Duodenal mucosa (tissue), 2 donors: Measurements from ENCODE around the gene REXO1.
"Not testable (repeated sequence)": the region's sequence is repeated elsewhere in the genome, so short reads cannot be mapped to it uniquely, and the experiment has no call there.

Source experiments
- H3K27ac ChIP-seq: one replicate; pipeline ENCODE4 v1.7.0; 2013; ENCODE audit warnings: low read depth, low read length
- H3K27me3 ChIP-seq, 2 donors: one replicate each; pipeline ENCODE4 v1.7.0; 2013; ENCODE audit warnings: low read length in 2 of 2, control low read depth in 1 of 2; ENCODE audit not compliant: insufficient read depth in 2 of 2, control insufficient read depth in 1 of 2
- H3K36me3 ChIP-seq, 2 donors: one replicate each; pipeline ENCODE4 v1.7.0; 2013; ENCODE audit warnings: low read length in 2 of 2, control low read depth in 1 of 2; ENCODE audit not compliant: insufficient read depth in 2 of 2, control insufficient read depth in 1 of 2
- H3K4me1 ChIP-seq, 2 donors: one replicate each; pipeline ENCODE4 v1.7.0; 2013; ENCODE audit warnings: low read length in 2 of 2, control low read depth in 1 of 2; ENCODE audit not compliant: insufficient read depth in 2 of 2, control insufficient read depth in 1 of 2
- H3K4me3 ChIP-seq, 2 donors: one replicate each; pipeline ENCODE4 v1.7.0; 2013; ENCODE audit warnings: low read length in 2 of 2, low read depth in 1 of 2
- H3K9ac ChIP-seq, 2 donors: one replicate each; pipeline ENCODE4 v1.7.0; 2013; ENCODE audit warnings: low read length in 2 of 2, low read depth in 1 of 2
- H3K9me3 ChIP-seq, 2 donors: one replicate each; pipeline ENCODE4 v1.7.0; 2013; ENCODE audit warnings: low read length in 2 of 2, control low read depth in 1 of 2; ENCODE audit not compliant: control insufficient read depth in 1 of 2

REXO1 gene

DNA sequence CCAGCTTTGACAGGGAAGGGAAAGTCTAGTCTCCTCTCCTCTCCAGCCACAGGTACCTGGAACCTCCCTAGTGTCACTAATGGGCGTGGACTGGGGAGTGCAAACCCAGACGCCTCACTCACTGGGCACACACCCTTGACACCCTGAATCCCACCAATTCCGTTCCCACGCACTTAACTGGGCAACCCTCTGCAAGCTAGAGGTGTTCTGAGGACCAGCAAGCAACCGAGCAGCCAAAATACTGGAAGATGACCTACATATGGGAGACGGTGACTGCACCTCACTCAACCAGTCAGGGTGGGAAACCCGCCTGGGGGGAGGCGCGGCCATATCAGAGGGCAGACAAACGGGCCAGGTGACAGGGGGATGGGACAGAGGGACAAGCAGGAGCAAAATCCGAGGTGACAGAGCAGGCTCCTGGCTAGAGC lies 36.0 kb upstream of the REXO1 start:
- Histone ChIP-seq H3K4me1 (peaks cover 19 to 27% of the 10 kb centered on the region in 2 donors), H3K36me3 (peaks cover 0 to 13% of the 10 kb centered on the region in 2 donors), H3K9ac (peak overlapping the region; percentile 77 to 97), H3K27me3 (no peaks in the 10 kb centered on the region), H3K27ac (peak overlapping the region; percentile 72), H3K4me3 (peak overlapping the region; percentile 77 to 91), H3K9me3 (no peaks in the 10 kb centered on the region)

- H3K36me3 ChIP-seq: peaks cover 0 to 13% of the 10 kb centered on the region in 2 donors
- no peak overlapping the region for H3K27ac ChIP-seq
- H3K9me3 ChIP-seq: no peaks in the 10 kb centered on the region
- H3K4me3 ChIP-seq: peak overlapping the region; percentile 77 to 91
- H3K4me1 ChIP-seq: peaks cover 19 to 27% of the 10 kb centered on the region in 2 donors
- peak overlapping the region; percentile 77 to 97 for H3K9ac ChIP-seq
- no peaks in the 10 kb centered on the region for H3K27me3 ChIP-seq
Measured at GRCh38 chr19:1883784-1884183, 35.5 kb upstream of the REXO1 start.

DNA sequence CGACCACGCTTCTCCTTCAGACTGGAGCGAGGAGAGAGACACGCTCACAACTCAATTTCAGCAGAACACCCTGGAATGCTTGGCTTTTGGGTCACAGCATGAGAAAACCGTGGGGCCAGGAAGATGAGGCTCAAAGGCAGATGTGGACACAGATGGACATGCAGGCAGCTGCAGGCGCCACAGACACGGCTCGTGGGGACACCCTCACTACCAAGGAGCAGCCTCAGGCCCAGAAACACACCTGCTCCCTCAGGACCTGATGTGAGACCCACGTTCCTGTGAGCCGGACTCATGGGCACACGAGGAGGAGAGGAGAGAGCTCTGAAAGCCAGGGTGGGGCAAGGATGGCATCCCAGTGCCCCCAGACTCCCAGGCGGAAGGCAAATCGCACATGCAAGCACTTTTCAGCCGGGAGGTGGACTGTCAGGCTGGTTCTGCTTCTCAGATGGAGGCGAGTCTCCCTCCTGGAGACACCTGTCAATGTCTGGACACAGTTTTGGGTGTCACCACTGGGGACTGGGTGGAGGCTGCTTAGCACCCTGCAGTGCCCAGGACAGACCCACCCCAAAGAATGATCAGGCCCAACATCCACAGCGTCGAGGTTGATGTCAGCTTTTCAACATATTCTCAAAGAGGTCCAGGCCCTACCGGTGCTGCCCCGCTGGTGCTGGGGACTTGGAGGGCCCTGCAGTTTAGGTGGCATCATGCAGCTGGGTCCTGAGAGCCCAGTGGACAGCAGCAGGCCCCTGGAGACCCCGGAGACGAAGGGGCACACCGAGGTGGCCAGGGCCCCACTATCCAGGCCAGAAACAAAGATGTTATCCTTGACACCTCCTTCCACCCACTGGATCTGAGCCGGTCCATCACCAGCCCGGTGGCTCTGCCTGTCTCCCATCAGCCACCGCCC lies 34.8 kb upstream of the REXO1 start:
- Histone ChIP-seq H3K9ac (peak overlapping the region; percentile 57 to 77), H3K36me3 (peaks cover 0 to 13% of the 10 kb centered on the region in 2 donors), H3K9me3 (no peaks in the 10 kb centered on the region), H3K27me3 (no peaks in the 10 kb centered on the region), H3K4me3 (peak overlapping the region; percentile 77 to 91), H3K4me1 (peaks cover 19 to 27% of the 10 kb centered on the region in 2 donors), H3K27ac (no peak overlapping the region)

DNA sequence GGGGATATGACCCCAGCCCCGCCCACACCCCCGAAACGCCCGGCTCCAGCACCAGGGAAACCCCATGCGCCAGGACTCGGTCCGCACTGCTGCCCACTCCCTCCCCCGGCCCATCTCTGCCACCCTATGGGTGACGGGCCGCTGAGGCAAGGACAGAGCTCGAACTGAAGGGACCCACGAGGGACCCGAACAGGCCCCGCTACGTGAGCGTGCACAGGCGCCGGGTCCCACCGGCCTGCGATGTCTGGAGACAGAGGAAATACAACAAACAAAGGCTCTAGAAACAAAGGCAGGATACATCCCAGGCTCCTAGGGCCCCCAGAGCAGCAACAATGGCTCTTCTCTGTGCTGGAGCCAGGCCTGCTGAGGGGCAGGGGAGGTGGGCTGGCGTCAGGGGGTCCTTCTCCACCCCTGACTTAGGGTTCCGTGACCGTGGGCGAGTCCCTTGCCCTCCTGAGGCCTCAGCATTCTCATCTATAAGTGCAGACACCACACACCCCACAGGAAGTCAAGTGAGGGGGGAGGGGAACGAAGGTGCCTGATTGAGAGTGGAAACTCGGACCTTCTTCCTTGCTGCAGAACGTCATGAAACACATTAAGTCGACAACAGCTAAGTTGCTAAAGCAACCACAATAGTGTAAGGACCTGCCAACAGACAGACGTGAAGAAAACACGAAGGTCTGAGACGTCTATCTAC lies 34.0 kb upstream of the REXO1 start:
- Histone ChIP-seq H3K4me3 (peak overlapping the region in 1 of 2 donors; percentile 48), H3K4me1 (peaks cover 19 to 27% of the 10 kb centered on the region in 2 donors), H3K9me3 (no peaks in the 10 kb centered on the region), H3K9ac (peak overlapping the region; percentile 54 to 57), H3K27me3 (no peaks in the 10 kb centered on the region), H3K27ac (no peak overlapping the region), H3K36me3 (peaks cover 0 to 13% of the 10 kb centered on the region in 2 donors)

DNA sequence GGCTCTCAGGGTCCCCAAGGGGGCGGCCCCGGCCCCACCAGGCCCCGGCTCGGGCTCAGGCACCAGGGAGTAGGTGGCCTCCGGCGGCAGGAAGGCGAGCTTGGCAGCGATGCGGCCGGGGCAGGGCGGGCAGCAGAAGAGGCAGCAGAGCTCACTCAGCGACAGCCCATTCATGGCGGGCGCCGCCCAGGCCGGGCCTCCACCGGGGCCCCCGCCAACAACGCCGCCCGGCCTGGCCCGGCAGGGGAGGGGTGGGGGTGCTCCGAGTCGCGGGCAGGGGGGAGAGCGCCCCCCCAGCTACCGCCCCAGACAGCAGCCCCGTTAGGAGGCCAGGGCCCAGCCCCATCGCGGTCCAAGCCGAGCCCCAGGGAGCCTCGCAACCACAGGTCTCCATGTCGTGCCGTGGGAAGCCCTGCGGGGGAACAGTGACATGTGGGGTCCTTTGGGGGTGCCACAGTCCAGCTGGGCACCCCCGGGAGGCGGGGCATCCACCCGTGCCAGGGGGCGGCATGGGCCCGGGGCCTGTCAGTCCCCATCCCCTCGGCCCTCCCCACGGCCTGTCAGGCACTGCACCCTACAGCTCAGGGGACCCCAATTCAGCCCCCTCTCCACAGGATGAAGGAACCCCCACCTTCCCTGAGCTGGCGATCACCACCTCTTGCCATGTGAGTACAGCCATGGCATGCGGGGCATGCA lies 33.3 kb upstream of the REXO1 start:
- H3K27me3 ChIP-seq, H3K9me3 ChIP-seq, H3K27ac ChIP-seq, H3K4me3 ChIP-seq: not testable (repeated sequence)
- Histone ChIP-seq H3K9ac (peak overlapping the region in 1 of 2 donors; percentile 13), H3K36me3 (peaks cover 0 to 13% of the 10 kb centered on the region in 2 donors), H3K4me1 (peaks cover 20 to 29% of the 10 kb centered on the region in 2 donors)

- Histone ChIP-seq H3K9ac (no peak overlapping the region), H3K36me3 (peaks cover 0 to 13% of the 10 kb centered on the region in 2 donors), H3K27ac (no peak overlapping the region), H3K4me1 (peaks cover 25 to 34% of the 10 kb centered on the region in 2 donors), H3K9me3 (no peaks in the 10 kb centered on the region), H3K27me3 (no peaks in the 10 kb centered on the region), H3K4me3 (no peak overlapping the region)
Measured at GRCh38 chr19:1880611-1881392, 32.5 kb upstream of the REXO1 start.

DNA sequence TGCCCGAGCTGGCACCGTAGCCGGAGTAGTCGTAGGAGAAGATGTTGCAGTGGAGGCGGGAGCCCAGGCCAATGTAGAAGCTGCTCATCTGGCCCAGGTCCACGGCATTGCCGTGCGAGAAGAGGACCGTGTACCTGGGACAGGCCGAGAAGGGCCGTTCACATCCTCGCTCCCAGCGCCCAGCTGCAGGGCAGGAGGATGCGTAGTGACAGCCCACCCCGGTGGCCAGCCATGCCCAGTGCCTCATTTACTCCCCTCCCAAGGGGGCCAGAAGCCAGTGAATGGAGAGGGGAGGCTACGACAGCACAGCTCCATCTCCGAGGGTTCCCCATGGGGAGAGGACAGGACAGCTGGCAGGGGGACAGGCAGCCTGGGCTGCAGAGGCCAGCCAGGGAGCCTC lies 31.7 kb upstream of the REXO1 start:
- not testable (repeated sequence) for H3K9ac ChIP-seq, H3K4me3 ChIP-seq, H3K27me3 ChIP-seq, H3K9me3 ChIP-seq, H3K27ac ChIP-seq
- Histone ChIP-seq H3K4me1 (peaks cover 25 to 34% of the 10 kb centered on the region in 2 donors), H3K36me3 (peaks cover 0 to 13% of the 10 kb centered on the region in 2 donors)

- Histone ChIP-seq H3K36me3 (peaks cover 0 to 13% of the 10 kb centered on the region in 2 donors), H3K4me1 (peaks cover 23 to 30% of the 10 kb centered on the region in 2 donors)
- H3K9ac ChIP-seq, H3K4me3 ChIP-seq, H3K27ac ChIP-seq, H3K9me3 ChIP-seq, H3K27me3 ChIP-seq: not testable (repeated sequence)
Measured at GRCh38 chr19:1878583-1878982, 30.3 kb upstream of the REXO1 start.

DNA sequence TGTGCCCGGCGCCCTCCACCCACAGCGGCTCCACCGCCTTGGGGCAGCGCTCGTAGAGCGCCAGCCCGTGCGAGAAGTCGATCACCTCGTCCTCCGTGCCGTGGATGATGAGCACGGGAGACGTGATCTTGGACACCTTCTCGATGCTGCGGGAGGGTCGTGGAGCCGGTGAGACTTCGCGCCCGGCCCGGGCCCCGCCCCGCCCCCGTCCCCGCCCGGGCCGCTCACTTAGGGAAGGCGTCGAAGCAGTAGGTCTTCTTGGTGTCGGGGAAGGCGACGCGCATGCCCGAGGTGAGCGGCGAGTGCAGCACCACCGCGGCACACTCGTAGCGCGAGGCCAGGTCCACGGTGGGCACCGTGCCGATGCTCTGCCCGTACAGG lies 29.0 kb upstream of the REXO1 start:
- not testable (repeated sequence) for H3K9ac ChIP-seq, H3K36me3 ChIP-seq, H3K9me3 ChIP-seq, H3K4me3 ChIP-seq, H3K27me3 ChIP-seq, H3K27ac ChIP-seq
- peaks cover 19 to 27% of the 10 kb centered on the region in 2 donors for H3K4me1 ChIP-seq
